SK-N-SH (cell line): ENCODE data around the gene PRKG1. TPM values are rescaled to one million over a fixed set of nuclear protein-coding genes. Genes with fewer than 3 reads are reported as not detected.

Experiments
- CTCF ChIA-PET: fragments of 300-600, 350-600 bp; formaldehyde crosslinking; extraction: SDS; loops from one replicate; lab custom pipeline; 2021; lab: Yijun Ruan, JAX
- POLR2A ChIA-PET: fragments of 350-600 bp; sonication (Branson Sonifier 250); formaldehyde crosslinking; extraction: SDS; loops from one replicate; lab custom pipeline; 2020; ENCODE audit warnings: antibody characterized with exemption, inconsistent platforms; lab: Yijun Ruan, JAX
- DNase-seq: peaks from one replicate; pipeline ENCODE4 v3.0.0; 2012
- H2AFZ ChIP-seq: fragments of 200-600 bp; sonication (generic); 2 replicates; pipeline ENCODE4 v1.8.1; 2016; ENCODE audit warnings: antibody characterized with exemption, mild to moderate bottlenecking, low read depth
- H3F3A ChIP-seq: fragments of 200-600 bp; sonication (generic); replicated peaks from 2 replicates; pipeline ENCODE3; 2016; ENCODE audit warnings: antibody characterized with exemption, mild to moderate bottlenecking; ENCODE audit not compliant: insufficient read depth
- H3K27ac ChIP-seq, 2 experiments: fragments of 200-500 bp in 1 of 2; fragments of 200-600 bp in 1 of 2; sonication (Bioruptor generic) in 1 of 2; sonication (generic), shearing (Covaris generic) in 1 of 2; 2 replicates each; pipeline versions ENCODE4 v1.5.1 to v1.6.1; 2014 to 2016; ENCODE audit warnings: low read depth in 2 of 2, inconsistent platforms in 1 of 2, low read length in 1 of 2, mild to moderate bottlenecking in 1 of 2, mixed read lengths in 1 of 2
- H3K27me3 ChIP-seq: fragments of 200-600 bp; sonication (generic), shearing (Covaris generic); 2 replicates; pipeline ENCODE4 v1.6.1; 2016; ENCODE audit warnings: mixed run types; ENCODE audit not compliant: insufficient read depth
- H3K36me3 ChIP-seq, 2 experiments: fragments of 200-500 bp in 1 of 2; fragments of 200-600 bp in 1 of 2; sonication (Bioruptor generic) in 1 of 2; sonication (generic) in 1 of 2; replicated peaks in 1 of 2; 2 replicates each; pipeline versions ENCODE3 to v1.5.1; 2014 to 2016; ENCODE audit warnings: low read length in 1 of 2, mild to moderate bottlenecking in 1 of 2; ENCODE audit not compliant: insufficient read depth in 2 of 2, control insufficient read depth in 1 of 2
- H3K4me1 ChIP-seq, 2 experiments: fragments of 200-500 bp in 1 of 2; fragments of 200-600 bp in 1 of 2; sonication (Bioruptor generic) in 1 of 2; sonication (generic), shearing (Covaris generic) in 1 of 2; 2 replicates each; pipeline versions ENCODE4 v1.5.1 to v1.6.1; 2014 to 2016; ENCODE audit warnings: low read depth in 1 of 2, low read length in 1 of 2, mixed run types in 1 of 2; ENCODE audit not compliant: insufficient read depth in 2 of 2, control insufficient read depth in 1 of 2
- H3K4me2 ChIP-seq: fragments of 200-600 bp; sonication (generic), shearing (Covaris generic); 2 replicates; pipeline ENCODE4 v1.6.1; 2017; ENCODE audit warnings: mixed run types
- H3K4me3 ChIP-seq, 2 experiments: fragments of 200-500 bp in 1 of 2; fragments of 200-600 bp in 1 of 2; sonication (Bioruptor generic) in 1 of 2; sonication (generic), shearing (Covaris generic) in 1 of 2; 2 replicates each; pipeline versions ENCODE4 v1.5.1 to v1.8.1; 2014 to 2016; ENCODE audit warnings: low read depth in 2 of 2, inconsistent platforms in 1 of 2, low read length in 1 of 2, mild to moderate bottlenecking in 1 of 2, mixed read lengths in 1 of 2, moderate library complexity in 1 of 2
- H3K79me2 ChIP-seq: fragments of 200-600 bp; sonication (generic); 2 replicates; pipeline ENCODE4 v1.8.1; 2017; ENCODE audit warnings: mild to moderate bottlenecking; ENCODE audit not compliant: insufficient read depth
- H3K9ac ChIP-seq: fragments of 200-600 bp; sonication (generic); 2 replicates; pipeline ENCODE4 v1.6.1; 2017; ENCODE audit warnings: mixed run types
- H3K9me2 ChIP-seq: fragments of 200-600 bp; sonication (generic); 2 replicates; pipeline ENCODE4 v1.6.1; 2017; ENCODE audit warnings: mixed run types
- H3K9me3 ChIP-seq: fragments of 200-600 bp; sonication (generic); 2 replicates; pipeline ENCODE4 v1.6.1; 2017; ENCODE audit warnings: mixed run types, mild to moderate bottlenecking, moderate library complexity
- H4K20me1 ChIP-seq: fragments of 200-600 bp; sonication (generic); 2 replicates; pipeline ENCODE4 v1.6.1; 2017; ENCODE audit warnings: mild to moderate bottlenecking, mixed run types; ENCODE audit not compliant: insufficient read depth
- FOXJ3 ChIP-seq: sonication (generic); formaldehyde crosslinking; IDR thresholded peaks from 2 replicates; pipeline ENCODE4 v1.5.1; 2020; ENCODE audit warnings: mild to moderate bottlenecking, missing genetic modification reagents
- FOXM1 ChIP-seq: IDR thresholded peaks from 2 replicates; pipeline ENCODE4 v1.4.0; 2012; ENCODE audit warnings: low read depth, mild to moderate bottlenecking
- GABPA ChIP-seq: IDR thresholded peaks from 2 replicates; pipeline ENCODE4 v1.4.0; 2012; ENCODE audit warnings: low read depth, mild to moderate bottlenecking
- GATA2 ChIP-seq: sonication (generic); formaldehyde crosslinking; IDR thresholded peaks from 2 replicates; pipeline ENCODE4 v1.5.0; 2020; ENCODE audit warnings: mild to moderate bottlenecking, missing genetic modification reagents
- NFIC ChIP-seq: IDR thresholded peaks from 2 replicates; pipeline ENCODE4 v1.4.0; 2012; ENCODE audit warnings: borderline replicate concordance
- RAD21 ChIP-seq: IDR thresholded peaks from 2 replicates; pipeline ENCODE4 v1.6.1; 2012; ENCODE audit warnings: mild to moderate bottlenecking, low read length
- RCOR1 ChIP-seq: fragments of 150-350 bp; IDR thresholded peaks from 2 replicates; pipeline ENCODE4 v1.6.1; 2017; ENCODE audit warnings: antibody characterized with exemption, low read length
- RFX5 ChIP-seq: IDR thresholded peaks from 2 replicates; pipeline ENCODE4 v1.6.1; 2012; ENCODE audit warnings: mild to moderate bottlenecking, improper control_type of control experiment, low read length
- SIN3A ChIP-seq: IDR thresholded peaks from 2 replicates; pipeline ENCODE4 v1.6.1; 2012; ENCODE audit warnings: low read depth, mild to moderate bottlenecking, low read length, moderate library complexity, borderline replicate concordance
- SMC3 ChIP-seq: IDR thresholded peaks from 2 replicates; pipeline ENCODE4 v1.6.1; 2012; ENCODE audit warnings: low read depth, low read length, improper control_type of control experiment
- TAF1 ChIP-seq: IDR thresholded peaks from 2 replicates; pipeline ENCODE4 v1.6.1; 2012; ENCODE audit warnings: low read depth, mild to moderate bottlenecking, low read length, moderate library complexity, borderline replicate concordance
- TCF12 ChIP-seq: IDR thresholded peaks from 2 replicates; pipeline ENCODE4 v1.4.0; 2012
- WGBS: methylation state at CpG from one replicate; pipeline ENCODE4 v1.1.6; 2017; ENCODE audit warnings: low lambda C conversion rate; 5-methylcytosine and 5-hydroxymethylcytosine counted together
- polyA plus RNA-seq, 3 experiments: library from polyadenylated mRNA; depleted of rRNA; stranded (reverse); fragments of >200 nt; gene quantifications; 2 replicates each; pipeline ENCODE4 v1.2.3, GENCODE V29; 2012
- TF ChIP-seq, protein P1 (sequence below): IDR thresholded peaks from 2 replicates; pipeline ENCODE4 v1.4.0; 2012; ENCODE audit warnings: low read depth, borderline replicate concordance
- TF ChIP-seq, protein P2 (sequence below): fragments of 200-600 bp; sonication (generic); IDR thresholded peaks from 2 replicates; pipeline ENCODE4 v1.6.1; 2017; ENCODE audit warnings: antibody characterized with exemption, mild to moderate bottlenecking, moderate library complexity

Gene PRKG1
- polyA plus RNA-seq, 1 of the 3 experiments (the other 2 are of a cell fraction), result 4.1 TPM

GRCh38 chr10:51147644-51148399, 73.5 kb downstream of the PRKG1 start:
- H3K79me2 ChIP-seq, result no peaks in the 10 kb centered on the region
- no peak overlapping the region for H3K27ac ChIP-seq
- no peak overlapping the region for H3K4me3 ChIP-seq
- no peaks in the 10 kb centered on the region for H4K20me1 ChIP-seq
- no peaks in the 10 kb centered on the region for H3K9me3 ChIP-seq
- no peaks in the 10 kb centered on the region; a peak in 1 of 4 replicates for H3K4me1 ChIP-seq
- CTCF ChIA-PET, result interaction anchor here (0.6 kb wide), 1 partner anchor 216 kb away, joined by 3 read pairs; no protein-coding TSS in a partner anchor
- POLR2A ChIA-PET, result no interaction called here
- no peak overlapping the region for H3K4me2 ChIP-seq
- H3K9ac ChIP-seq, result no peak overlapping the region
- no peak for DNase-seq
- no peaks in the 10 kb centered on the region for H3K36me3 ChIP-seq
- no peaks in the 10 kb centered on the region for H3K27me3 ChIP-seq
- H3K9me2 ChIP-seq, result no peaks in the 10 kb centered on the region
- 72% methylated on average over 2 of the region's 2 CpGs for WGBS
- no peaks in the 10 kb centered on the region for H3F3A ChIP-seq
- H2AFZ ChIP-seq, result no peak overlapping the region
- TF ChIP-seq FOXJ3 (CRISPR knock-in tag) (no peak), FOXM1 (no peak), SIN3A (no peak), TAF1 (no peak)

DNA sequence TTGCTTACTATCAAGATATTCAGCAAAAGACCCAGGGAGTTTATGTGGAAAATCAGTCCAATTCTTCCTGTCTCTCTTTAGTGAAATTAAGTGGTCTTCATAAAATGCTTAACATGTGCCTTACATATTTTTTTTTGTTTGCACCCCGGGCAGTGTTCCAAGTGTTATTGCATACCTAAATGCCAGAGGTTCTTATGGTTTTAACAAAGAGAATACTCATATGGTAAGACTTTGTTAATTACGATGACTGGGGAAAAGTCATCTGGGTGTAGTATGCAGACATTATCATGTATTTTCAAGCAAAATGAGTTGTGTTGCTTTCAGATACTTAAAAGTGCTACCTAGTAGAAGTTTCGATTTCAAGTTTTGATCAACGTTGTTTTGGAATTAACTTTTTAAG, 82.6 kb downstream of the PRKG1 start:
- Histone ChIP-seq H4K20me1 (no peaks in the 10 kb centered on the region), H3K9me2 (peaks cover 4% of the 10 kb centered on the region; the same call in 1 of the 2 replicates), H3K27ac (no peak overlapping the region; a peak in 1 of 4 replicates), H3K79me2 (no peaks in the 10 kb centered on the region), H3K27me3 (no peaks in the 10 kb centered on the region), H3K36me3 (peaks cover 0 to 5% of the 10 kb centered on the region in 2 experiments), H3K4me1 (no peaks in the 10 kb centered on the region), H2AFZ (no peak overlapping the region; the same call in 1 of the 2 replicates), H3K9ac (no peak overlapping the region), H3K9me3 (no peaks in the 10 kb centered on the region), H3K4me3 (no peak overlapping the region), H3F3A (no peaks in the 10 kb centered on the region), H3K4me2 (no peak overlapping the region)
- no peak for DNase-seq
- CTCF ChIA-PET, result interaction anchor here (1.2 kb wide), 1 partner anchor 11 kb away, joined by 3 read pairs; no protein-coding TSS in a partner anchor
- POLR2A ChIA-PET, result interaction anchor here (0.6 kb wide), 1 partner anchor 543 kb away, joined by 3 read pairs; no protein-coding TSS in a partner anchor
- TF ChIP-seq, protein P1, sequence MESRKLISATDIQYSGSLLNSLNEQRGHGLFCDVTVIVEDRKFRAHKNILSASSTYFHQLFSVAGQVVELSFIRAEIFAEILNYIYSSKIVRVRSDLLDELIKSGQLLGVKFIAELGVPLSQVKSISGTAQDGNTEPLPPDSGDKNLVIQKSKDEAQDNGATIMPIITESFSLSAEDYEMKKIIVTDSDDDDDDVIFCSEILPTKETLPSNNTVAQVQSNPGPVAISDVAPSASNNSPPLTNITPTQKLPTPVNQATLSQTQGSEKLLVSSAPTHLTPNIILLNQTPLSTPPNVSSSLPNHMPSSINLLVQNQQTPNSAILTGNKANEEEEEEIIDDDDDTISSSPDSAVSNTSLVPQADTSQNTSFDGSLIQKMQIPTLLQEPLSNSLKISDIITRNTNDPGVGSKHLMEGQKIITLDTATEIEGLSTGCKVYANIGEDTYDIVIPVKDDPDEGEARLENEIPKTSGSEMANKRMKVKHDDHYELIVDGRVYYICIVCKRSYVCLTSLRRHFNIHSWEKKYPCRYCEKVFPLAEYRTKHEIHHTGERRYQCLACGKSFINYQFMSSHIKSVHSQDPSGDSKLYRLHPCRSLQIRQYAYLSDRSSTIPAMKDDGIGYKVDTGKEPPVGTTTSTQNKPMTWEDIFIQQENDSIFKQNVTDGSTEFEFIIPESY, result no peak
- no peak for TF ChIP-seq FOXJ3 (CRISPR knock-in tag)
- peak; percentile 54 for TF ChIP-seq TCF12
- no peak for TF ChIP-seq RAD21
- TF ChIP-seq NFIC, result peak; percentile 62; the same call in 1 of the 2 replicates
- WGBS, result 37% methylated on average over 4 of the region's 4 CpGs

DNA sequence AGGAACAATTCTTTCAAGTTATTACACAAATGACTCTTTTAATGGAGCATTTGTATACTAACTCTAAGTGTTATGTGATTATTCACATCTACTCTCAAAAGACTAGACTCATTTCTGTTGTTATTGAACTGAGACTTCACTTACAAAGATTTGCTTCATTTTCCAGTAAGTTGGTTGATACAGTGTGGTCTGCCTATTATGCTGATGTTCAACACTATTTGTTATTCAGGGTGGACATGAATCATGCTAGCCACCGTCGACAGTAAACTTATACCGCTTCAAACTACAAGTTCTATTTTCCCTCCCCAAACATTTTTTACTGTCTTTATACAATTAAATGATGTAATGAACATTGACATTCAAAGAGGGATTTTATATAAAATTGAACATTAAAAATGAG, 84.5 kb downstream of the PRKG1 start:
- no peak for TF ChIP-seq GABPA
- TF ChIP-seq SMC3, result no peak
- TF ChIP-seq SIN3A, result no peak
- TF ChIP-seq RFX5, result no peak
- no peak for TF ChIP-seq RCOR1
- TF ChIP-seq NFIC, result no peak
- no peak for TF ChIP-seq FOXM1
- no peak for TF ChIP-seq GATA2 (CRISPR knock-in tag)
- TF ChIP-seq, protein P2, sequence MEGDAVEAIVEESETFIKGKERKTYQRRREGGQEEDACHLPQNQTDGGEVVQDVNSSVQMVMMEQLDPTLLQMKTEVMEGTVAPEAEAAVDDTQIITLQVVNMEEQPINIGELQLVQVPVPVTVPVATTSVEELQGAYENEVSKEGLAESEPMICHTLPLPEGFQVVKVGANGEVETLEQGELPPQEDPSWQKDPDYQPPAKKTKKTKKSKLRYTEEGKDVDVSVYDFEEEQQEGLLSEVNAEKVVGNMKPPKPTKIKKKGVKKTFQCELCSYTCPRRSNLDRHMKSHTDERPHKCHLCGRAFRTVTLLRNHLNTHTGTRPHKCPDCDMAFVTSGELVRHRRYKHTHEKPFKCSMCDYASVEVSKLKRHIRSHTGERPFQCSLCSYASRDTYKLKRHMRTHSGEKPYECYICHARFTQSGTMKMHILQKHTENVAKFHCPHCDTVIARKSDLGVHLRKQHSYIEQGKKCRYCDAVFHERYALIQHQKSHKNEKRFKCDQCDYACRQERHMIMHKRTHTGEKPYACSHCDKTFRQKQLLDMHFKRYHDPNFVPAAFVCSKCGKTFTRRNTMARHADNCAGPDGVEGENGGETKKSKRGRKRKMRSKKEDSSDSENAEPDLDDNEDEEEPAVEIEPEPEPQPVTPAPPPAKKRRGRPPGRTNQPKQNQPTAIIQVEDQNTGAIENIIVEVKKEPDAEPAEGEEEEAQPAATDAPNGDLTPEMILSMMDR, result no peak
- Histone ChIP-seq H3K9ac (no peak overlapping the region), H3K4me3 (no peak overlapping the region), H3K4me1 (peaks cover 0 to 2% of the 10 kb centered on the region in 2 experiments; a peak in 1 of 4 replicates), H3F3A (no peaks in the 10 kb centered on the region), H3K79me2 (no peaks in the 10 kb centered on the region), H3K4me2 (no peak overlapping the region), H3K9me2 (peaks cover 4% of the 10 kb centered on the region; the same call in 1 of the 2 replicates), H4K20me1 (no peaks in the 10 kb centered on the region), H2AFZ (no peak overlapping the region), H3K36me3 (peaks cover 0 to under 1% of the 10 kb centered on the region in 2 experiments), H3K27me3 (no peaks in the 10 kb centered on the region), H3K9me3 (no peaks in the 10 kb centered on the region), H3K27ac (no peak overlapping the region)
- POLR2A ChIA-PET, result no interaction called here
- no peak for DNase-seq
- WGBS, result 93% methylated on average over 3 of the region's 3 CpGs
- CTCF ChIA-PET, result no interaction called here
